LNCaP clone FGC (cell line): Measurements from ENCODE around the gene IQGAP1.

Experiments used
- DNase-seq: peaks from one replicate; pipeline ENCODE4 v3.0.0-alpha.2; 2011; ENCODE audit warnings: low read depth
- H3K4me3 ChIP-seq: 2 replicates; pipeline ENCODE4 v1.5.1; 2011; ENCODE audit warnings: mild to moderate bottlenecking, low read depth, low read length, control low read depth
- TF ChIP-seq, protein P1 (sequence below): IDR thresholded peaks from 2 replicates; pipeline ENCODE4 v1.5.1; 2012; ENCODE audit warnings: mild to moderate bottlenecking; ENCODE audit not compliant: control insufficient read depth, insufficient read depth; ENCODE audit errors: extremely low read depth

IQGAP1 gene

DNA sequence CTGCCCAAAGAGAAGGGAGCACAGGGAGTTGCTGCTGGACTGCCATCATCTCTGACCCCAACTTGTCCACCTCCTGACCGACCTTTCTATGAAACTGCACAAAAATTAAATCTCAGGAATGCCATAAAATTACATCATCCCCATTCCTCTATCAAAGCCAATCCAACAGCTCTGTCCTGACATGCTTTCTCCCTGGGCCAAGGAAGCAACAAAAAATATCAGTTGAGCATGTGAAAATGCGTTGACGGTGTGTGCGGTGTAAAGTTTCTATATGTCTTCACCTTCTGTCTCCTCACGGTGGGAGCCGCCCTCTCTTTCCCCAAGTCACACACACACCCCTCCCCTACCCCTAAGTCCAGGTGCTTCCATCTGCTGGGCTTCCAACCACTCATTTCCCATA lies 39.6 kb upstream of the IQGAP1 start:
- DNase-seq, result no peak
- TF ChIP-seq, protein P1, sequence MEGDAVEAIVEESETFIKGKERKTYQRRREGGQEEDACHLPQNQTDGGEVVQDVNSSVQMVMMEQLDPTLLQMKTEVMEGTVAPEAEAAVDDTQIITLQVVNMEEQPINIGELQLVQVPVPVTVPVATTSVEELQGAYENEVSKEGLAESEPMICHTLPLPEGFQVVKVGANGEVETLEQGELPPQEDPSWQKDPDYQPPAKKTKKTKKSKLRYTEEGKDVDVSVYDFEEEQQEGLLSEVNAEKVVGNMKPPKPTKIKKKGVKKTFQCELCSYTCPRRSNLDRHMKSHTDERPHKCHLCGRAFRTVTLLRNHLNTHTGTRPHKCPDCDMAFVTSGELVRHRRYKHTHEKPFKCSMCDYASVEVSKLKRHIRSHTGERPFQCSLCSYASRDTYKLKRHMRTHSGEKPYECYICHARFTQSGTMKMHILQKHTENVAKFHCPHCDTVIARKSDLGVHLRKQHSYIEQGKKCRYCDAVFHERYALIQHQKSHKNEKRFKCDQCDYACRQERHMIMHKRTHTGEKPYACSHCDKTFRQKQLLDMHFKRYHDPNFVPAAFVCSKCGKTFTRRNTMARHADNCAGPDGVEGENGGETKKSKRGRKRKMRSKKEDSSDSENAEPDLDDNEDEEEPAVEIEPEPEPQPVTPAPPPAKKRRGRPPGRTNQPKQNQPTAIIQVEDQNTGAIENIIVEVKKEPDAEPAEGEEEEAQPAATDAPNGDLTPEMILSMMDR, result no peak
- H3K4me3 ChIP-seq, result no peak overlapping the region

DNA sequence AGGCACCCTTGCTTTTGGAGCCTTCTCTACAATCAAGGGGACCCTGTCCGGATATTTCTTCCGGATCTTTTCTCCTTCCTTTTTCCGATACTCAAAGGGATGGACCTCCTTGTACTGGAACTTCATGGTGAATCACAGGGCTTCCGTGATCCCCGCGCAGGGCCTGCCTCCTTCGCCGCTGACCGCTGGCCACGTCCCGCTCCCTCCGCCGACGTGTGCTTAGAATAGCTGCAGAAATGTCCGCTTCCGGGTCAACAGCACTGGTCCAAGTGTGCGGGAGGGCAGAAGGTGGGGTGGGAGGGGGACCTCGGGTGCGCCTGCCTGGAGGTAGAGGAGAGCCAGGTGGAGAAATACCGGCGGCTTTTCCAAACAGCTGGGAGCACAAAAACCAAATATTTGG lies 39.0 kb upstream of the IQGAP1 start:
- H3K4me3 ChIP-seq, result no peak overlapping the region
- TF ChIP-seq, protein P1, result no peak
- DNase-seq, result no peak

DNA sequence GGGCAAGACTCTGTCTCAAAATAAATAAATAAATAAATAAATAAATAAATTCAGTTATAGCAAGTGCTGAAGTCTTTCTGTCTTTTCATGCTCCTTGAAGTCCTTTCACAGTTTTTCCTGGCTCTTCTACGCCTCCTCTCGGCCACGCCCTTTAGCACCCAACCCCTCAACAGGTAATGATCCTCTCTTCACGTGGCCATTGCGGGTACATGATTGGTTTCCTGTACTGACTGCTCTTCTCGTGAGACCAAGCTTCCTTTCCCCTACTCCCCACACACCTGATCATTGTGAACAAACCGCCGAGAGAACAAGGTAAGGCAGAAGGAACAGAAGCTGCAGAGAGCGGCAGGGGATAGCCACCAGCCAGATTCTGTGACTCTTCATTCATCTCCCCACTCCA lies 38.2 kb upstream of the IQGAP1 start:
- TF ChIP-seq, protein P1, result no peak
- DNase-seq, result no peak
- H3K4me3 ChIP-seq, result no peak overlapping the region

DNA sequence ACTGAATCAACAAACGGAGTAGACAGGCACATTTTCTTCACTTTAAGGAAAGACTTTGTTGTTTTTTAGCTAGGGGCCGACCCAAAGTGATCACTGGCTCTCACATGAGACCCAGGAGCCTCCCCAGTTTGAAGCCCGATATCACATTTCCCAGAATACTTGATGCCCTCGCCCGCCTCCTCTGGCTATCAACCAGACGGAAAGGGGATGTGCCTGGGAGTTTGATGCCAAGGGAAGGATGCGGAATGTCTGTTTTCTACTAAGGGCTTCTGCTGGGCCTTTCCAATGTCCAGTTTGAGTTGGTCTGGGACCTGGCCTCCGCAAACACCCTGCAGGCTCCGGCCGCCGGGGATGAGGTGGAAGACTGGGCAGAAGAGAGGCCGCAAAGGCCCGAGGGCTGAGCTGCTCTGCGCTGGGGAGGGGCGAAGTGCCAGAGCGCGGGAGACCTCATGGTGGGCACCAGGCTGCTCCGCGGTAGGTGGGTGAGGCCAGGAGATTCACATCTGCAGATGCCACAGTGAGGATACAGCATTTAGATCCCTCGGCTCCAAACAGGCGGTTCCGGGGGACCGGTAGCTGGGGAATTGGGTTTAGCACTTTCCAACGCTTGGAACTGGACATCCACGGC lies 36.4 kb upstream of the IQGAP1 start:
- TF ChIP-seq, protein P1, result no peak
- peak overlapping the region; percentile 75 for H3K4me3 ChIP-seq
- DNase-seq, result no peak

DNA sequence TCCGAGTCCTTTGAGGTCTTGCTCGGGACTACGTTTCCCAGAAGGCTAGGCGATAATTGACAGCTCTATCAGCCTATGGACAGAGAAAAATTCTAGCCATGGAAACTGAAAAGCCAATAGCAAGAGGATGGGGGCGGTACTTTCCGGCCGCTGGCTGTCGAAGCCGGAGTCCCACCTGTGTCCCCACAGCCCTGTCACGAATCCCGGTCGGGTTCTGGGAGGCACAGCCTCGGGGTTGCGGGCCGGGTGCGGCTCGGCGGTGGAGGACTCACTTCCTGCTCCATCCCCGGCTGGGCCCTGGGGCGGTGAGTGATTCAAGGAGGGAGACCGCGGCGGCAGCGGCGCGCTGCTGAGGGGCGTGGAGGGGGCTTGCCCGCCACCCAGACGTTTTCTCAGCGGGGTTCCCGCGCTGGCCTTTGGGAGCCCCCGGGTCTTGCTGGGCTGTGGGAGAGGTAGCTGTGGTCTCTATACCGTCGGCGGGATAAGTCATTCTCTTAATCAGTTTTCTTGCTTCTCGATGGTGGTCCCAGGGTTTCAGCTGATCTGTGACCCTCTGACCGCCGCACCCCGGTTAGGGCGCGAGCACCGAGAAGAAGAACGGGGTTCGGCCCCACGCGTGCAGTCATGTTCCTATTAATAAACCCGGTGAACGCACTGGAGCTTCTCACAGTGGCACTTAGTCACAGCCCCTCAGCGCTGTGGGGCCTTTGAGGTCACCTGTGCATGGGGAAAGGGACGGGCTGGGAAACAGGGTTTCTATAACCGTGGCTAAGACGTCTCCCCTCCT lies 35.7 kb upstream of the IQGAP1 start, which contains the start of gene ZNF774:
TSS of gene ZNF774 (plus strand) at position 178 of the 787 bp plus-strand sequence. CDS start 2,377 bp downstream, outside the sequence.
- peak; percentile 90 for DNase-seq
- H3K4me3 ChIP-seq, result peak within 1 kb of the TSS; percentile 75
- TF ChIP-seq, protein P1, result no peak

DNA sequence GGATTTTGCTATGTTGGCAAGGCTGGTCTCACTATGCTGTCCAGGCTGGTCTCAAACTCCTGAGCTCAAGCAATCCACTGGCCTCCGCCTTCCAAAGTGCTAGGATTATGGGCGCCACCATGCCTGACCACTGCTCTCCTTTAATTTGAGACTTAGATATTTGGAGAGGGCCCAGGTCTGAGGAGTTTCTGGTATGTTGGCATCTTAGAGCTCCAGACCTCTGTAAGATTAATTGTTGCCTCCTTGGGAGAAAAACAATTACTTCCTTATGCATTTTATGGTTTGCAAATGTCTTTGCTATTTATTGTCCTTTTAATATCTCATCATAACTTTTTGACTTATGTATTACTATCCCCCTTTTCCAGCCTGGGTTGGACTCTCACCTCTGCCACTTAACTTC lies 33.1 kb upstream of the IQGAP1 start:
- no peak overlapping the region for H3K4me3 ChIP-seq
- no peak for DNase-seq
- TF ChIP-seq, protein P1, result no peak
